Lung (tissue), 12 donors: ENCODE data around the gene PCDHGB2. TPM values are rescaled to one million over a fixed set of nuclear protein-coding genes. Genes with fewer than 3 reads are reported as not detected.
"Not testable (repeated sequence)": the region's sequence is repeated elsewhere in the genome, so short reads cannot be mapped to it uniquely, and the experiment has no call there.

Source experiments
- ATAC-seq: fragments of 200-7000 bp; cut with Tn5 transposase; one replicate; pipeline ENCODE4 v1.9.1; 2020; ENCODE audit warnings: moderate number of reproducible peaks; ENCODE audit not compliant: insufficient read depth, low FRiP score
- DNase-seq, 3 donors: peaks; one replicate each; pipeline ENCODE4 v3.0.0-alpha.2; 2013 to 2017
- H3K27ac ChIP-seq, 2 donors: one replicate each; pipeline ENCODE4 v1.5.1; 2013; ENCODE audit warnings: mild to moderate bottlenecking in 2 of 2, moderate library complexity in 2 of 2, control low read depth in 1 of 2, inconsistent platforms in 1 of 2, low read depth in 1 of 2, low read length in 1 of 2
- H3K27me3 ChIP-seq, 3 donors: one replicate each; pipeline ENCODE4 v1.5.1; 2013; ENCODE audit warnings: low read length in 2 of 3; ENCODE audit not compliant: control insufficient read depth in 3 of 3, insufficient read depth in 3 of 3
- H3K36me3 ChIP-seq, 4 donors: one replicate each; pipeline ENCODE4 v1.5.1; 2013; ENCODE audit warnings: low read length in 4 of 4, mild to moderate bottlenecking in 1 of 4, moderate library complexity in 1 of 4; ENCODE audit not compliant: control insufficient read depth in 4 of 4, insufficient read depth in 4 of 4
- H3K4me1 ChIP-seq, 5 donors: one replicate each; pipeline ENCODE4 v1.5.1; 2013; ENCODE audit warnings: low read length in 5 of 5, mild to moderate bottlenecking in 2 of 5, moderate library complexity in 1 of 5; ENCODE audit not compliant: control insufficient read depth in 5 of 5, insufficient read depth in 5 of 5
- H3K4me3 ChIP-seq: one replicate; pipeline ENCODE4 v1.5.1; 2013; ENCODE audit warnings: mild to moderate bottlenecking, control low read depth, moderate library complexity
- H3K9ac ChIP-seq, 2 donors: one replicate each; pipeline ENCODE4 v1.5.1; 2013; ENCODE audit warnings: low read length in 2 of 2, control low read depth in 1 of 2; ENCODE audit not compliant: insufficient read depth in 1 of 2
- H3K9me3 ChIP-seq, 4 donors: one replicate each; pipeline ENCODE4 v1.5.1; 2013; ENCODE audit warnings: low read length in 3 of 4, mild to moderate bottlenecking in 1 of 4, moderate library complexity in 1 of 4; ENCODE audit not compliant: control insufficient read depth in 4 of 4, insufficient read depth in 3 of 4
- whole genome bisulfite sequencing, 2 donors: extraction: QIAGEN DNeasy Blood & Tissue Kit; methylation state at CpG; one replicate each; pipeline ENCODE4 v1.1.7; 2013; 5-methylcytosine and 5-hydroxymethylcytosine counted together
- polyA plus RNA-seq, 2 donors: library from polyadenylated mRNA; stranded (reverse); fragments of 200-250 nt; gene quantifications; one replicate each; pipeline ENCODE4 v1.2.1, GENCODE V29; 2013
- total RNA-seq, 2 donors: library from RNA; depleted of rRNA in 1 of 2; stranded (reverse); fragments of >200 nt in 1 of 2; gene quantifications; one replicate each; pipeline ENCODE4 v1.2.1, GENCODE V29; 2014 to 2021
- TF ChIP-seq, protein P1 (sequence below): IDR thresholded peaks from 2 replicates; pipeline ENCODE4 v1.5.1; 2012; ENCODE audit warnings: mild to moderate bottlenecking; ENCODE audit errors: control extremely low read depth, extremely low read depth
- donor health status: control.
- donor health status: control.
- donor health status: Bipolar disorder and iron deficiency.
- donor health status: healthy.
- donor health status: DM: yes; HTN: yes; CAD: no.

Gene PCDHGB2
- total and polyA plus RNA-seq, 4 donors: 0.28 to 10.1 (median 2.5) TPM

- ATAC-seq (peak; percentile 58), DNase-seq (peak; percentile 61 to 76 (median 67))
- no peaks in the 10 kb centered on the region for H3K36me3 ChIP-seq
- TF ChIP-seq, protein P1, sequence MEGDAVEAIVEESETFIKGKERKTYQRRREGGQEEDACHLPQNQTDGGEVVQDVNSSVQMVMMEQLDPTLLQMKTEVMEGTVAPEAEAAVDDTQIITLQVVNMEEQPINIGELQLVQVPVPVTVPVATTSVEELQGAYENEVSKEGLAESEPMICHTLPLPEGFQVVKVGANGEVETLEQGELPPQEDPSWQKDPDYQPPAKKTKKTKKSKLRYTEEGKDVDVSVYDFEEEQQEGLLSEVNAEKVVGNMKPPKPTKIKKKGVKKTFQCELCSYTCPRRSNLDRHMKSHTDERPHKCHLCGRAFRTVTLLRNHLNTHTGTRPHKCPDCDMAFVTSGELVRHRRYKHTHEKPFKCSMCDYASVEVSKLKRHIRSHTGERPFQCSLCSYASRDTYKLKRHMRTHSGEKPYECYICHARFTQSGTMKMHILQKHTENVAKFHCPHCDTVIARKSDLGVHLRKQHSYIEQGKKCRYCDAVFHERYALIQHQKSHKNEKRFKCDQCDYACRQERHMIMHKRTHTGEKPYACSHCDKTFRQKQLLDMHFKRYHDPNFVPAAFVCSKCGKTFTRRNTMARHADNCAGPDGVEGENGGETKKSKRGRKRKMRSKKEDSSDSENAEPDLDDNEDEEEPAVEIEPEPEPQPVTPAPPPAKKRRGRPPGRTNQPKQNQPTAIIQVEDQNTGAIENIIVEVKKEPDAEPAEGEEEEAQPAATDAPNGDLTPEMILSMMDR: peak; percentile 3
- peaks cover 0 to 36% (median 13%) of the 10 kb centered on the region in 4 donors for H3K9me3 ChIP-seq
- peak overlapping the region; percentile 37 to 64 for H3K9ac ChIP-seq
- H3K27ac ChIP-seq: peak overlapping the region in 1 of 2 donors; percentile 66
- H3K4me3 ChIP-seq: peak overlapping the region; percentile 10
- peaks cover 0 to 2% (median 0%) of the 10 kb centered on the region in 5 donors for H3K4me1 ChIP-seq
- WGBS, 2 donors: 12 to 13% methylated on average over 27 of the region's 27 CpGs
- H3K27me3 ChIP-seq: peaks cover 0 to 4% (median 0%) of the 10 kb centered on the region in 3 donors
Measured at GRCh38 chr5:141326088-141326854, 33.5 kb upstream of the PCDHGB2 start.

DNA sequence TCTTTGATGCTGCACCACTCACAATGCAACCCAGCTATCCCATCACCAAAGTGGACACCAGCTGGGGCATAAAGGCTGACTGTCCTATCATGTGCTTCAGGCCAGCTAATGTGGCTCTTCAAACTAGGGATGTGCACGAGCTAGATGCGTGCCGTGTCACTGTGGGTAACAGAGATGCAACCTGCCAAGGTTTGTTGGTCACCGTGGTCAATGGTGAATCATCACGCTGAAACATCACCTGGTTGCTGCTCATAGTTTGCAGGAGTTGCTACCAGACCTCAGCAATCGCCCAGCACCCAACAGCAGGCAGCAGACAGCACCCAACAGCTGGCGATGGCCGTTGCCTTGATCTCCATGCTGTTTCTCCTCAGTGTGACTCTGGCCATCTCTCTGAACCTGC lies 31.6 kb upstream of the PCDHGB2 start:
- Histone ChIP-seq H3K9ac (no peak overlapping the region), H3K4me3 (no peak overlapping the region), H3K36me3 (no peaks in the 10 kb centered on the region), H3K27ac (no peak overlapping the region), H3K4me1 (peaks cover 0 to 2% (median 0%) of the 10 kb centered on the region in 5 donors), H3K9me3 (peaks cover 0 to 46% (median 17%) of the 10 kb centered on the region in 4 donors), H3K27me3 (peaks cover 0 to 4% (median 0%) of the 10 kb centered on the region in 3 donors)
- ATAC-seq (no peak), DNase-seq (no peak)
- WGBS, 2 donors: 79 to 83% methylated on average over 8 of the region's 8 CpGs
- TF ChIP-seq, protein P1: no peak

GRCh38 chr5:141330299-141331080 lies 29.3 kb upstream of the PCDHGB2 start, which contains the start of gene PCDHGA1:
TSS of gene PCDHGA1 (plus strand) at chr5:141330514.
- ATAC-seq (no peak), DNase-seq (peak in 2 of 3 donors; percentile 15 to 21)
- 24 to 27% methylated on average over 21 of the region's 21 CpGs for WGBS, 2 donors
- peak within 1 kb of the TSS in 1 of 2 donors; percentile 69 for H3K27ac ChIP-seq
- H3K4me3 ChIP-seq: no peak within 1 kb of the TSS
- TF ChIP-seq, protein P1: no peak
- peaks cover 0 to 46% (median 17%) of the 10 kb centered on the region in 4 donors for H3K9me3 ChIP-seq
- no peaks in the 10 kb centered on the region for H3K36me3 ChIP-seq
- H3K9ac ChIP-seq: no peak within 1 kb of the TSS
- peaks cover 0 to 4% (median 0%) of the 10 kb centered on the region in 3 donors for H3K27me3 ChIP-seq
- H3K4me1 ChIP-seq: peaks cover 0 to 2% (median 0%) of the 10 kb centered on the region in 5 donors

DNA sequence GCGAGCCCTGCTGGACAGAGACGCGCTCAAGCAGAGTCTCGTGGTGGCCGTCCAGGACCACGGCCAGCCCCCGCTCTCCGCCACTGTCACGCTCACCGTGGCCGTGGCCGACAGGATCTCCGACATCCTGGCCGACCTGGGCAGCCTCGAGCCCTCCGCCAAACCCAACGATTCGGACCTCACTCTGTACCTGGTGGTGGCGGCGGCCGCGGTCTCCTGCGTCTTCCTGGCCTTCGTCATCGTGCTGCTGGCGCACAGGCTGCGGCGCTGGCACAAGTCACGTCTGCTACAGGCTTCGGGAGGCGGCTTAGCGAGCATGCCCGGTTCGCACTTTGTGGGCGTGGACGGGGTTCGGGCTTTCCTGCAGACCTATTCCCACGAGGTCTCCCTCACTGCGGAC lies 27.2 kb upstream of the PCDHGB2 start:
- not testable (repeated sequence) for DNase-seq, H3K27me3 ChIP-seq, H3K27ac ChIP-seq, ATAC-seq, H3K4me1 ChIP-seq, H3K4me3 ChIP-seq, H3K36me3 ChIP-seq, H3K9ac ChIP-seq
- 32 to 45% methylated on average over 39 of the region's 39 CpGs for WGBS, 2 donors
- H3K9me3 ChIP-seq: peaks cover 2 to 35% (median 16%) of the 10 kb centered on the region in 4 donors
